ENCODE results near the gene GPC3.

The GPC3 gene

DNA sequence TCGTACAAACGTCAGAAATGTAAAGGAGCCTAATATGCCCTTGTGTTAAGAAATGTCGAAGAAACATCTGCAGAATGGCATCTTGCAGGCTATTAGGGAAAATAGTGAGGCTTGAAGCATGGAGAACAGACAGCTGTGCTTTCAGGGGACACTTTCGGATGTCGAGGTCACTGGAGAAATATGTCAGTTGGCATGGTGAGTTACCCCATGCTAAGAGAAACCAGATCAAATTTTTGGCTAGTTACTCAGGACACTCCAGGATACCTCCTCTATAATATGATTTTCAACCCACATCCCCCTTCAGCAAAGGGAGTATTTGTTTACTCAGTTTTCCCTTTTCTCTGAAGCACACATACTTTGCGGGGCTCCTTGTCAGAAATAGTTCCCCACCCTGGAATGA lies 171.4 kb downstream of the GPC3 start:
- no peak overlapping the region for H3K4me3 ChIP-seq (ENCODE audit: low read depth, low read length)
- DNase-seq (ENCODE audit: low read depth), result no peak
- no peak for TF ChIP-seq CTCF (IDR thresholded peaks at IDR 0.05; ENCODE audit: low read depth, low read length, missing control alignments)

DNA sequence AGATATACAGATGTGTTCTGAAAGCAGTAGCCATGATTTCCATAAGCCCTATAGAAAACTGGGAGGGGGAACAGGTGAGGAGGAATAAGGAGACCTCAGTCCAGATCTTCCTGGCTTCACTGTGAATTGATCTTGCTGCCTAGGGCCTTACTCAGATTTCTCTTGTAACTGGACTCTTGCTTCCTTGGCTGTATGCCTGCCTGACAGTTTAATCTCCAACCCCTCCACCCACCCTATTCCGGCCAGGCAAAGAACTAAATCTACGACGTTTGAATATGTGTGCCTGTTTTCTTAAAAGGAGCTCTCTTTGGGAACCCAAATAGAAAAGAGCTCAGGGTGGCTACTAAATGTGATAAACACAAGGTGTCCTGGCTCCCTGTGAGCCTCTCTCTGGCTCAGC lies 173.0 kb downstream of the GPC3 start:
- no peak overlapping the region for H3K4me3 ChIP-seq (ENCODE audit: low read depth, low read length)
- DNase-seq (ENCODE audit: low read depth), result no peak
- TF ChIP-seq CTCF (IDR thresholded peaks at IDR 0.05; ENCODE audit: low read depth, low read length, missing control alignments), result no peak

DNA sequence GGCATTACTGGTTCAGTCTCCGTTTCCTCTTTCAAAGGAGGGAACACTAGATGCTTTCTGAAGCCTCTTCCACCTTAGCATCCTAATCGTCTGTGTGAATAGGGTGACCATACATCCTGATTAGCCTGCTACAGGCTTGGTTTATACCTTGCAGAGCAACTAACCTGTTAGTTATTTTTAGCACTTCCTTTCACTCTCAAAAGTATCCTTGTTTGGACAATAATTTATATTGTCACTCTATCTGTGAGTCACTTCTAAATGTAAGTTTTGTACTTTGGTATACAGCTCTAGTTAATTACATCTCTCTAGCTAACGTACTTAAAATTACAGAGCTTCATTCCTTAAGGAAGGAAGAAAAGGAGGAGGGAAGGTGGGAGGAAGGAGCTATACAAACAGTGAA lies 174.5 kb downstream of the GPC3 start:
- no peak for TF ChIP-seq CTCF (IDR thresholded peaks at IDR 0.05; ENCODE audit: low read depth, low read length, missing control alignments)
- DNase-seq (ENCODE audit: low read depth), result no peak
- no peak overlapping the region for H3K4me3 ChIP-seq (ENCODE audit: low read depth, low read length)

DNA sequence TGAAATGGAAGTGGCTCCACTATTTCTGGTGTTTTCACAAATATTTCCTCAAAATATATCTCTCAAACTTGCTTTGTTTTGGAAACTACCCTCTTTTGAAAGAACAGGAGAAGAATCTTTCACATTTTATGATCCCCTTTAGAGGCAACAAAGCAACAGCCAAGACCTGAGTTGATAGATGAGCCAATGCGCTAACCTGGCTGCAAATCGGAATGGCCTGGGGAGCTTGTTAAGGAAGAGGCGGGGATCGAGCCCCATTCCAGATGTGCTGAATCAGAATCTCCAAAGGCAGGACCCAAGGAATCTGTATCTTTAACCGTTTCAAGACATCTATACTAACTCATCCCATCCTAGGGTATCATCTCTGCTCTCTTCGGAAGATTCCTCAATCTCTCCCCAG lies 181.3 kb downstream of the GPC3 start:
- no peak for DNase-seq (ENCODE audit: low read depth)
- H3K4me3 ChIP-seq (ENCODE audit: low read depth, low read length), result no peak overlapping the region
- TF ChIP-seq CTCF (IDR thresholded peaks at IDR 0.05; ENCODE audit: low read depth, low read length, missing control alignments), result no peak

DNA sequence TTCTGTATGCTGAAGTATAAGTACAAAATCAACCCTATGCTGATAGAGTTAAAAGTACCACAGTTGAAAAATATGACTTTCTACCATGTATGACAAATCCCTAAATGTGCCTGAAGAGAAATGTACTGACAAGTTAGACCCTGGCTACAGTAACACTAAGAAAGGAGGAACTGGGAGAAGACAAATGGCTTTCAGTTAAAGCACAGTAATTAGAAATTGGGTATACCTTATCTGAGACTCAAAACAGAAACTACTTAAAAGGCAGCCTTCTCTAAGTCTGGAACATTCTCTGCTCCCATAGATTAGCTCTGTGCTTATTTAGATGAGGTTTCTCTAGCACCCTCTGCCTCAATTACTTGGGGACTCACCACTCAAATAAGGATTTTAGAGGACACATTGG lies 189.1 kb downstream of the GPC3 start:
- H3K4me3 ChIP-seq (ENCODE audit: low read depth, low read length), result no peak overlapping the region
- no peak for DNase-seq (ENCODE audit: low read depth)
- no peak for TF ChIP-seq CTCF (IDR thresholded peaks at IDR 0.05; ENCODE audit: low read depth, low read length, missing control alignments)

GRCh38 chrX:133794126-133794525 lies 191.3 kb downstream of the GPC3 start:
- DNase-seq (ENCODE audit: low read depth), result no peak

More at GRCh38 chrX:133794126-133794525, 191.3 kb downstream of the GPC3 start:
- TF ChIP-seq CTCF (IDR thresholded peaks at IDR 0.05; ENCODE audit: low read depth, low read length, missing control alignments), result no peak
- no peak overlapping the region for H3K4me3 ChIP-seq (ENCODE audit: low read depth, low read length)
